GM18502 (cell line): Measurements from ENCODE around the gene LNP1.
A peak's percentile ranks its signal among the peaks of the same experiment; 100 is the strongest.
"Not testable (repeated sequence)": the region's sequence is repeated elsewhere in the genome, so short reads cannot be mapped to it uniquely, and the experiment has no call there.

Experiments used
- ATAC-seq: cut with Tn5 transposase; IDR thresholded peaks from one replicate; pipeline ENCODE4 v1.9.1; 2021; ENCODE audit warnings: mild to moderate bottlenecking; ENCODE audit not compliant: unreplicated experiment, poor library complexity

The LNP1 gene

GRCh38 chr3:100426067-100426682, 24.8 kb downstream of the LNP1 start:
- ATAC-seq = no peak

GRCh38 chr3:100427699-100428098, 26.4 kb downstream of the LNP1 start:
- ATAC-seq = no peak

GRCh38 chr3:100429187-100429716, 27.9 kb downstream of the LNP1 start:
- no peak for ATAC-seq

- ATAC-seq = no peak
Measured at GRCh38 chr3:100436951-100437350, 35.6 kb downstream of the LNP1 start.

- ATAC-seq = no peak
Measured at GRCh38 chr3:100437721-100438622, 36.6 kb downstream of the LNP1 start.

GRCh38 chr3:100438623-100438974, 37.3 kb downstream of the LNP1 start:
- ATAC-seq = no peak

- no peak for ATAC-seq
Measured at GRCh38 chr3:100440895-100441294, 39.6 kb downstream of the LNP1 start.

GRCh38 chr3:100443690-100444089, 42.4 kb downstream of the LNP1 start:
- no peak for ATAC-seq

- not testable (repeated sequence) for ATAC-seq
Measured at GRCh38 chr3:100447067-100447466, 45.7 kb downstream of the LNP1 start.

- ATAC-seq = no peak
Measured at GRCh38 chr3:100448079-100448478, 46.7 kb downstream of the LNP1 start.

GRCh38 chr3:100449214-100449613, 47.9 kb downstream of the LNP1 start:
- ATAC-seq = no peak

GRCh38 chr3:100454677-100455076, 53.3 kb downstream of the LNP1 start:
- no peak for ATAC-seq

GRCh38 chr3:100455841-100456550, 54.7 kb downstream of the LNP1 start:
- no peak for ATAC-seq

GRCh38 chr3:100456745-100457144, 55.4 kb downstream of the LNP1 start:
- ATAC-seq = no peak

- ATAC-seq = no peak
Measured at GRCh38 chr3:100457811-100458210, 56.5 kb downstream of the LNP1 start.

GRCh38 chr3:100458814-100459213, 57.5 kb downstream of the LNP1 start:
- no peak for ATAC-seq

GRCh38 chr3:100463002-100463401, 61.7 kb downstream of the LNP1 start:
- ATAC-seq = peak; percentile 83

- ATAC-seq = no peak
Measured at GRCh38 chr3:100463646-100464155, 62.4 kb downstream of the LNP1 start.

GRCh38 chr3:100465892-100466777, 64.8 kb downstream of the LNP1 start:
- peak; percentile 68 for ATAC-seq

GRCh38 chr3:100467133-100467532, 65.8 kb downstream of the LNP1 start:
- ATAC-seq = no peak
